Natural killer cell (primary cell): Measurements from ENCODE around the gene EYA4. TPM values are rescaled to one million over a fixed set of nuclear protein-coding genes. Genes with fewer than 3 reads are reported as not detected.

ENCODE experiments used
- ATAC-seq, 3 donors: fragments of 150-1000 bp in 2 of 3; fragments of 200-7000 bp in 1 of 3; cut with Tn5 transposase; 1 replicate in 1 of 3; 2 replicates in 2 of 3; pipeline ENCODE4 v1.10.0; 2021; ENCODE audit warnings: mild to moderate bottlenecking in 2 of 3, moderate library complexity in 2 of 3
- DNase-seq, 2 donors: peaks; one replicate each; pipeline versions ENCODE4 v3.0.0 to v3.0.0-alpha.2; 2013 to 2021; ENCODE audit warnings: mixed read lengths in 1 of 2
- H3K27ac ChIP-seq: one replicate; pipeline ENCODE4 v1.5.1; 2013; ENCODE audit warnings: mild to moderate bottlenecking, low read length
- H3K27me3 ChIP-seq: one replicate; pipeline ENCODE4 v1.6.1; 2013; ENCODE audit warnings: low read length; ENCODE audit not compliant: control insufficient read depth, insufficient read depth
- H3K36me3 ChIP-seq: one replicate; pipeline ENCODE4 v1.6.1; 2013; ENCODE audit warnings: low read length; ENCODE audit not compliant: control insufficient read depth, insufficient read depth
- H3K4me1 ChIP-seq: one replicate; pipeline ENCODE4 v1.6.1; 2013; ENCODE audit warnings: low read length; ENCODE audit not compliant: control insufficient read depth, insufficient read depth
- H3K4me3 ChIP-seq: one replicate; pipeline ENCODE4 v1.5.1; 2013; ENCODE audit warnings: low read length
- H3K9me3 ChIP-seq: one replicate; pipeline ENCODE4 v1.6.1; 2013; ENCODE audit warnings: low read length; ENCODE audit not compliant: control insufficient read depth, insufficient read depth
- H3K27ac Mint-ChIP-seq, 2 donors: one replicate each; pipeline ENCODE4 v1.8.0; 2022; ENCODE audit warnings: mild to moderate bottlenecking in 2 of 2, mixed read lengths in 2 of 2, moderate library complexity in 1 of 2
- H3K27me3 Mint-ChIP-seq, 2 donors: one replicate each; pipeline ENCODE4 v1.8.0; 2022; ENCODE audit warnings: low read depth in 2 of 2, mixed read lengths in 2 of 2
- H3K36me3 Mint-ChIP-seq: one replicate; pipeline ENCODE4 v1.8.0; 2022; ENCODE audit warnings: mixed read lengths
- H3K4me1 Mint-ChIP-seq, 2 donors: one replicate each; pipeline ENCODE4 v1.8.0; 2022; ENCODE audit warnings: mixed read lengths in 2 of 2
- H3K4me3 Mint-ChIP-seq: one replicate; pipeline ENCODE4 v1.8.0; 2022; ENCODE audit warnings: mild to moderate bottlenecking, moderate library complexity, mixed read lengths
- H3K9me3 Mint-ChIP-seq, 2 donors: one replicate each; pipeline ENCODE4 v1.8.0; 2022; ENCODE audit warnings: mixed read lengths in 2 of 2
- WGBS: methylation state at CpG from one replicate; pipeline ENCODE4 v1.1.7; 2013; ENCODE audit warnings: missing lambda C conversion rate; ENCODE audit not compliant: insufficient coverage; 5-methylcytosine and 5-hydroxymethylcytosine counted together
- intact Hi-C: fragments of 100-400 bp; cut with micrococcal nuclease; formaldehyde crosslinking; loops from one replicate; pipeline ENCODE4 v1.14.2; 2022
- total RNA-seq, 4 donors: library from RNA; stranded (reverse); fragments of 120-200 nt in 1 of 4; gene quantifications; one replicate each; pipeline versions ENCODE4 v1.2.3 to v1.2.4, GENCODE V29; 2013 to 2022
- TF ChIP-seq, protein P1 (sequence below): fragments of 200-600 bp; IDR thresholded peaks from one replicate; pipeline ENCODE4 v1.8.0; 2022; ENCODE audit warnings: antibody characterized with exemption

EYA4 gene
- total RNA-seq, 3 donors from 2014 or later (not counting 1 experiment from before 2014, with no cell fraction given) = not detected

DNA sequence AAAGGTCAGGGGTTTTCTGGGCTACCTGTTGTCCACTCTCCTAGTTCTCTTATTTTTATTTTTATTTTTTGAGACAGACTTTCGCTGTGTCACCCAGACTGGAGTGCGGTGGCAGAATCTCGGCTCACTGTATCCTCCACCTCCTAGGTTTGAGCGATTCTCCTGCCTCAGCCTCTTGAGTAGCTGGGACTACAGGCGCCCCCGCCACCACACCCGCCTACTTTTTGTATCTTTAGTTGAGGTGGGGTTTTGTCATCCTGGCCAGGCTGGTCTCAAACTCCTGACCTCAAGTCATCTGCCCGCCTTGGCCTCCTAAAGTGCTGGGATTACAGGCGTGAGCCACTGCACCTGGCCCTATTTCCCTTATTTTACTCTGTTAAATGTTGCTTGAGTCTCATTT is 149.0 kb downstream of the EYA4 start:
- WGBS = 95% methylated on average over 9 of the region's 9 CpGs
- Mint-ChIP-seq H3K4me3 (no peak overlapping the region), H3K27ac (no peak overlapping the region), H3K36me3 (no peaks in the 10 kb centered on the region), H3K4me1 (no peaks in the 10 kb centered on the region), H3K27me3 (no peaks in the 10 kb centered on the region), H3K9me3 (peaks cover 5 to 7% of the 10 kb centered on the region in 2 donors)
- intact Hi-C loops = no loop called here
- Histone ChIP-seq H3K4me1 (no peaks in the 10 kb centered on the region), H3K36me3 (no peaks in the 10 kb centered on the region), H3K9me3 (no peaks in the 10 kb centered on the region), H3K27me3 (no peaks in the 10 kb centered on the region), H3K27ac (no peak overlapping the region), H3K4me3 (no peak overlapping the region)
- TF ChIP-seq, protein P1, sequence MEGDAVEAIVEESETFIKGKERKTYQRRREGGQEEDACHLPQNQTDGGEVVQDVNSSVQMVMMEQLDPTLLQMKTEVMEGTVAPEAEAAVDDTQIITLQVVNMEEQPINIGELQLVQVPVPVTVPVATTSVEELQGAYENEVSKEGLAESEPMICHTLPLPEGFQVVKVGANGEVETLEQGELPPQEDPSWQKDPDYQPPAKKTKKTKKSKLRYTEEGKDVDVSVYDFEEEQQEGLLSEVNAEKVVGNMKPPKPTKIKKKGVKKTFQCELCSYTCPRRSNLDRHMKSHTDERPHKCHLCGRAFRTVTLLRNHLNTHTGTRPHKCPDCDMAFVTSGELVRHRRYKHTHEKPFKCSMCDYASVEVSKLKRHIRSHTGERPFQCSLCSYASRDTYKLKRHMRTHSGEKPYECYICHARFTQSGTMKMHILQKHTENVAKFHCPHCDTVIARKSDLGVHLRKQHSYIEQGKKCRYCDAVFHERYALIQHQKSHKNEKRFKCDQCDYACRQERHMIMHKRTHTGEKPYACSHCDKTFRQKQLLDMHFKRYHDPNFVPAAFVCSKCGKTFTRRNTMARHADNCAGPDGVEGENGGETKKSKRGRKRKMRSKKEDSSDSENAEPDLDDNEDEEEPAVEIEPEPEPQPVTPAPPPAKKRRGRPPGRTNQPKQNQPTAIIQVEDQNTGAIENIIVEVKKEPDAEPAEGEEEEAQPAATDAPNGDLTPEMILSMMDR = no peak
- ATAC-seq (no peak), DNase-seq (no peak)

DNA sequence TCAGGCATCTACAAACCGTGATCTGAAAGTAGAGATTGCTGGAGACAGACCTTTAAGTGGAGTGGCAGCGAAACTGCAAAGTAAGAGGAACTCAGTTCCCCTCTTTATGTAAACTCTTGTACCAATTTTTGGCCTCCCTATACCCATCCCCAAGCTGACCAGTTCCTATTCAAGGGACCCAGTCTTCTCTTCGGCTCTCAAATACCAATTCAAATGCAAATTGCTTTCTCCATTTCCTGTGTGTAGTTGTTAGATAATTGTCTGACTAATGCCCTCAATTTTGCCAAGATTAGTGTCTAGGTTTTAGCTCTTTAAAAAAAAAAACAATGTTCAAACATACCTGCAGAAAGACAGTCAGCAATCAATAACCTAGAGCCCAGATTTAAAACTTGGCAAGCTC is 150.9 kb downstream of the EYA4 start:
- Mint-ChIP-seq H3K27me3 (no peaks in the 10 kb centered on the region), H3K4me3 (no peak overlapping the region), H3K9me3 (peaks cover 7 to 8% of the 10 kb centered on the region in 2 donors), H3K27ac (no peak overlapping the region), H3K4me1 (no peaks in the 10 kb centered on the region), H3K36me3 (no peaks in the 10 kb centered on the region)
- Histone ChIP-seq H3K4me1 (no peaks in the 10 kb centered on the region), H3K4me3 (no peak overlapping the region), H3K9me3 (no peaks in the 10 kb centered on the region), H3K36me3 (no peaks in the 10 kb centered on the region), H3K27ac (no peak overlapping the region), H3K27me3 (no peaks in the 10 kb centered on the region)
- intact Hi-C loops = no loop called here
- DNase-seq = no peak
- TF ChIP-seq, protein P1 = no peak
- no peak for ATAC-seq
- 100% methylated on average over 2 of the region's 3 CpGs for WGBS

DNA sequence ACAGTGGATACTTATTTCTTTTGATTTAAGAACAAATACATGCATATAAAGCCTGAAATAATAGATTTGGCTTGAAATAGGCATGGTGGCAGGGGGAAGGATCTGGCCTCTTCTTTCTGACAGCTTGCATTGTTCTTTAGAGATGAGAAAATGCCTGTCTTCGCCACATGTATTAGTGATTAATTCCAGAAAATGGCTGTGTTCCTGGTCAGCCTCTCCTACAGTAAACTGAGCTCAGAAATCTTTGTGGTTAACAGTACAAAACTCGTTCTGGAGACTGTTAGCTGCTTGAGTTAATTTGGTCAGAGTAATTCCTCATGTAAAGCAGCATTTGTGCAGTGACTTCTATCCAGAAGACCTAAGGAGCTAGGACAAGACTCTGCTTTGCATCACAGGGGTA is 151.5 kb downstream of the EYA4 start:
- Histone ChIP-seq H3K27me3 (no peaks in the 10 kb centered on the region), H3K36me3 (no peaks in the 10 kb centered on the region), H3K4me3 (no peak overlapping the region), H3K4me1 (no peaks in the 10 kb centered on the region), H3K27ac (no peak overlapping the region), H3K9me3 (no peaks in the 10 kb centered on the region)
- peaks cover 7 to 8% of the 10 kb centered on the region in 2 donors for H3K9me3 Mint-ChIP-seq
- DNase-seq = no peak
- TF ChIP-seq, protein P1 = no peak
- H3K36me3 Mint-ChIP-seq = no peaks in the 10 kb centered on the region
- 80% methylated on average over 2 of the region's 2 CpGs for WGBS
- intact Hi-C loops = no loop called here
- no peak for ATAC-seq
- H3K27me3 Mint-ChIP-seq = no peaks in the 10 kb centered on the region
- H3K27ac Mint-ChIP-seq = no peak overlapping the region
- no peak overlapping the region for H3K4me3 Mint-ChIP-seq
- H3K4me1 Mint-ChIP-seq = no peaks in the 10 kb centered on the region

DNA sequence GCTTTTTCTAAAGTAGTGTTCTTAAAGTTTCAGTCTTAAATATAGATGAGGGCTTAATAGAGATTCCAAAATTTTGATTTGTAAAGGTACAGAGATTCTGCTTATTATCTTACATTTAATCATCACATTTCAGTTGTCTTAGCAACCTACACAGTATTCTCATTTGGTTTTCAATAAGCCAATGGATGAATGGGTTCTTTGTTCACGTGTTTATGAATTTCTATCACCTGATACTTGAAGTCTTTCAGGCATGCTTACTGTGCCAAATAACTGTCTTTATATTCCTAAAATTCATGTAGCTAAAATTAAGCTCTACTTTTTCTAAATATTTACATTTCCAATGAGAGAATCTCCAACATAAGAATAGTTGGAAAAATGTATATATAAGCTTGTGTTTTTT is 152.7 kb downstream of the EYA4 start:
- H3K27ac ChIP-seq = no peak overlapping the region
- H3K27me3 ChIP-seq = no peaks in the 10 kb centered on the region
- peaks cover 7 to 8% of the 10 kb centered on the region in 2 donors for H3K9me3 Mint-ChIP-seq
- H3K27me3 Mint-ChIP-seq = no peaks in the 10 kb centered on the region
- ATAC-seq (no peak), DNase-seq (no peak)
- no peak overlapping the region for H3K4me3 Mint-ChIP-seq
- no peak overlapping the region for H3K4me3 ChIP-seq
- intact Hi-C loops = no loop called here
- H3K36me3 ChIP-seq = no peaks in the 10 kb centered on the region
- WGBS = 86% methylated on average over 1 of the region's 1 CpG
- no peak overlapping the region for H3K27ac Mint-ChIP-seq
- TF ChIP-seq, protein P1 = no peak
- no peaks in the 10 kb centered on the region for H3K4me1 Mint-ChIP-seq
- H3K9me3 ChIP-seq = no peaks in the 10 kb centered on the region
- no peaks in the 10 kb centered on the region for H3K36me3 Mint-ChIP-seq
- no peaks in the 10 kb centered on the region for H3K4me1 ChIP-seq
